Stomach smooth muscle (tissue), 2 donors: ENCODE results near the gene C6orf62.
"Not testable (repeated sequence)": the region's sequence is repeated elsewhere in the genome, so short reads cannot be mapped to it uniquely, and the experiment has no call there.

Source experiments
- H3K27ac ChIP-seq: one replicate; pipeline ENCODE4 v1.7.0; 2013; ENCODE audit warnings: mild to moderate bottlenecking, low read length, inconsistent platforms
- H3K27me3 ChIP-seq, 2 donors: one replicate each; pipeline ENCODE4 v1.7.0; 2013; ENCODE audit warnings: low read length in 2 of 2; ENCODE audit not compliant: insufficient read depth in 2 of 2, control insufficient read depth in 1 of 2
- H3K36me3 ChIP-seq, 2 donors: one replicate each; pipeline ENCODE4 v1.7.0; 2013; ENCODE audit warnings: low read length in 2 of 2; ENCODE audit not compliant: control insufficient read depth in 2 of 2, insufficient read depth in 2 of 2
- H3K4me1 ChIP-seq: one replicate; pipeline ENCODE4 v1.7.0; 2013; ENCODE audit warnings: low read length; ENCODE audit not compliant: control insufficient read depth, insufficient read depth
- H3K4me3 ChIP-seq, 2 donors: one replicate each; pipeline ENCODE4 v1.7.0; 2013; ENCODE audit warnings: low read length in 2 of 2
- H3K9ac ChIP-seq, 2 donors: one replicate each; pipeline ENCODE4 v1.7.0; 2013; ENCODE audit warnings: low read length in 2 of 2, mild to moderate bottlenecking in 1 of 2
- H3K9me3 ChIP-seq, 2 donors: one replicate each; pipeline ENCODE4 v1.7.0; 2013; ENCODE audit warnings: low read length in 2 of 2; ENCODE audit not compliant: control insufficient read depth in 2 of 2
- donor health status: healthy.
- donor health status: Pancreatic carcinoma.

The C6orf62 gene

GRCh38 chr6:24696097-24696496 lies 22.9 kb downstream of the C6orf62 start:
- Histone ChIP-seq H3K9ac (no peak overlapping the region), H3K4me3 (no peak overlapping the region), H3K9me3 (no peaks in the 10 kb centered on the region), H3K4me1 (no peaks in the 10 kb centered on the region), H3K27ac (no peak overlapping the region), H3K27me3 (no peaks in the 10 kb centered on the region), H3K36me3 (peaks cover 3% of the 10 kb centered on the region in 2 donors)

GRCh38 chr6:24695635-24696034 lies 23.3 kb downstream of the C6orf62 start:
- not testable (repeated sequence) for H3K9ac ChIP-seq, H3K9me3 ChIP-seq, H3K27me3 ChIP-seq, H3K36me3 ChIP-seq, H3K27ac ChIP-seq, H3K4me3 ChIP-seq, H3K4me1 ChIP-seq

- no peak overlapping the region for H3K9ac ChIP-seq
- H3K27ac ChIP-seq = no peak overlapping the region
- no peaks in the 10 kb centered on the region for H3K27me3 ChIP-seq
- H3K36me3 ChIP-seq = peaks cover 0 to 3% of the 10 kb centered on the region in 2 donors
- no peak overlapping the region for H3K4me3 ChIP-seq
- no peaks in the 10 kb centered on the region for H3K9me3 ChIP-seq
- no peaks in the 10 kb centered on the region for H3K4me1 ChIP-seq
These were observed 24.8 kb downstream of the C6orf62 start for GRCh38 chr6:24694198-24694597.

- no peaks in the 10 kb centered on the region for H3K9me3 ChIP-seq
- no peaks in the 10 kb centered on the region for H3K27me3 ChIP-seq
- no peaks in the 10 kb centered on the region for H3K4me1 ChIP-seq
- peaks cover 0 to 3% of the 10 kb centered on the region in 2 donors for H3K36me3 ChIP-seq
- no peak overlapping the region for H3K27ac ChIP-seq
- H3K4me3 ChIP-seq = no peak overlapping the region
- peak overlapping the region in 1 of 2 donors; percentile 22 for H3K9ac ChIP-seq
These were observed 25.9 kb downstream of the C6orf62 start for GRCh38 chr6:24692848-24693592.

GRCh38 chr6:24692415-24692814 lies 26.5 kb downstream of the C6orf62 start:
- Histone ChIP-seq H3K4me1 (no peaks in the 10 kb centered on the region), H3K9me3 (no peaks in the 10 kb centered on the region), H3K4me3 (no peak overlapping the region), H3K27me3 (no peaks in the 10 kb centered on the region), H3K9ac (no peak overlapping the region), H3K27ac (no peak overlapping the region), H3K36me3 (no peaks in the 10 kb centered on the region)

GRCh38 chr6:24692003-24692402 lies 27.0 kb downstream of the C6orf62 start:
- no peak overlapping the region for H3K9ac ChIP-seq

GRCh38 chr6:24691550-24691949 lies 27.4 kb downstream of the C6orf62 start:
- H3K9ac ChIP-seq = no peak overlapping the region
- no peaks in the 10 kb centered on the region for H3K9me3 ChIP-seq
- no peak overlapping the region for H3K27ac ChIP-seq

More at GRCh38 chr6:24692003-24692402, 27.0 kb downstream of the C6orf62 start:
- Histone ChIP-seq H3K36me3 (no peaks in the 10 kb centered on the region), H3K27ac (no peak overlapping the region), H3K4me1 (no peaks in the 10 kb centered on the region), H3K9me3 (no peaks in the 10 kb centered on the region), H3K4me3 (no peak overlapping the region), H3K27me3 (no peaks in the 10 kb centered on the region)

GRCh38 chr6:24690593-24690992 lies 28.4 kb downstream of the C6orf62 start:
- Histone ChIP-seq H3K36me3 (no peaks in the 10 kb centered on the region), H3K27me3 (no peaks in the 10 kb centered on the region), H3K4me1 (no peaks in the 10 kb centered on the region), H3K27ac (no peak overlapping the region), H3K9me3 (no peaks in the 10 kb centered on the region), H3K9ac (no peak overlapping the region), H3K4me3 (no peak overlapping the region)

More at GRCh38 chr6:24691550-24691949, 27.4 kb downstream of the C6orf62 start:
- Histone ChIP-seq H3K4me3 (no peak overlapping the region), H3K4me1 (no peaks in the 10 kb centered on the region), H3K27me3 (no peaks in the 10 kb centered on the region), H3K36me3 (no peaks in the 10 kb centered on the region)

- Histone ChIP-seq H3K9ac (no peak overlapping the region), H3K4me1 (no peaks in the 10 kb centered on the region), H3K27me3 (no peaks in the 10 kb centered on the region), H3K9me3 (no peaks in the 10 kb centered on the region), H3K4me3 (no peak overlapping the region), H3K36me3 (no peaks in the 10 kb centered on the region), H3K27ac (no peak overlapping the region)
These were observed 29.0 kb downstream of the C6orf62 start for GRCh38 chr6:24689964-24690363.

GRCh38 chr6:24686946-24687345 lies 32.0 kb downstream of the C6orf62 start:
- H3K27me3 ChIP-seq = no peaks in the 10 kb centered on the region

GRCh38 chr6:24686408-24686807 lies 32.5 kb downstream of the C6orf62 start:
- H3K36me3 ChIP-seq = no peaks in the 10 kb centered on the region
- no peaks in the 10 kb centered on the region for H3K4me1 ChIP-seq
- H3K9ac ChIP-seq = no peak overlapping the region
- no peaks in the 10 kb centered on the region for H3K9me3 ChIP-seq
- no peak overlapping the region for H3K4me3 ChIP-seq
- no peaks in the 10 kb centered on the region for H3K27me3 ChIP-seq
- H3K27ac ChIP-seq = no peak overlapping the region

More at GRCh38 chr6:24686946-24687345, 32.0 kb downstream of the C6orf62 start:
- Histone ChIP-seq H3K36me3 (no peaks in the 10 kb centered on the region), H3K4me3 (no peak overlapping the region), H3K9me3 (no peaks in the 10 kb centered on the region), H3K4me1 (no peaks in the 10 kb centered on the region), H3K27ac (no peak overlapping the region), H3K9ac (no peak overlapping the region)
